Measurements from ENCODE around the gene TSC22D2.

Gene TSC22D2

GRCh38 chr3:150412561-150413231 lies 4.6 kb downstream of the TSC22D2 start:
- DNase-seq (ENCODE audit: low read depth in 2 of 2), result peak in 1 of 2 experiments; percentile 35

- no peak for DNase-seq (ENCODE audit: low read depth in 2 of 2)
These were observed 6.2 kb downstream of the TSC22D2 start for GRCh38 chr3:150414258-150414657.

GRCh38 chr3:150414959-150415358 lies 6.9 kb downstream of the TSC22D2 start:
- DNase-seq (ENCODE audit: low read depth in 2 of 2), result peak; percentile 65 to 66

- DNase-seq (ENCODE audit: low read depth in 2 of 2), result no peak
These were observed 11.2 kb downstream of the TSC22D2 start for GRCh38 chr3:150419076-150419868.

GRCh38 chr3:150419959-150420358 lies 11.9 kb downstream of the TSC22D2 start:
- DNase-seq (ENCODE audit: low read depth in 2 of 2), result no peak

GRCh38 chr3:150421256-150421655 lies 13.2 kb downstream of the TSC22D2 start:
- DNase-seq (ENCODE audit: low read depth in 2 of 2), result no peak

- no peak for DNase-seq (ENCODE audit: low read depth in 2 of 2)
These were observed 13.9 kb downstream of the TSC22D2 start for GRCh38 chr3:150421799-150422548.

GRCh38 chr3:150422907-150423306 lies 14.8 kb downstream of the TSC22D2 start:
- no peak for DNase-seq (ENCODE audit: low read depth in 2 of 2)

GRCh38 chr3:150423761-150424160 lies 15.7 kb downstream of the TSC22D2 start:
- no peak for DNase-seq (ENCODE audit: low read depth in 2 of 2)

GRCh38 chr3:150426292-150426691 lies 18.2 kb downstream of the TSC22D2 start:
- no peak for DNase-seq (ENCODE audit: low read depth in 2 of 2)

GRCh38 chr3:150428562-150428961 lies 20.5 kb downstream of the TSC22D2 start:
- no peak for DNase-seq (ENCODE audit: low read depth in 2 of 2)

GRCh38 chr3:150429767-150430671 lies 21.9 kb downstream of the TSC22D2 start:
- DNase-seq (ENCODE audit: low read depth in 2 of 2), result no peak

GRCh38 chr3:150433347-150433746 lies 25.2 kb downstream of the TSC22D2 start:
- DNase-seq (ENCODE audit: low read depth in 2 of 2), result no peak

GRCh38 chr3:150434234-150434633 lies 26.1 kb downstream of the TSC22D2 start:
- DNase-seq (ENCODE audit: low read depth in 2 of 2), result no peak

- DNase-seq (ENCODE audit: low read depth in 2 of 2), result no peak
These were observed 28.1 kb downstream of the TSC22D2 start for GRCh38 chr3:150436161-150436560.

GRCh38 chr3:150439657-150440056 lies 31.6 kb downstream of the TSC22D2 start:
- DNase-seq (ENCODE audit: low read depth in 2 of 2), result no peak

- DNase-seq (ENCODE audit: low read depth in 2 of 2), result no peak
These were observed 35.2 kb downstream of the TSC22D2 start for GRCh38 chr3:150443331-150443741.

GRCh38 chr3:150444371-150444770 lies 36.3 kb downstream of the TSC22D2 start:
- no peak for DNase-seq (ENCODE audit: low read depth in 2 of 2)

- DNase-seq (ENCODE audit: low read depth in 2 of 2), result no peak
These were observed 38.4 kb downstream of the TSC22D2 start for GRCh38 chr3:150446470-150446977.

- DNase-seq (ENCODE audit: low read depth in 2 of 2), result no peak
These were observed 39.0 kb downstream of the TSC22D2 start for GRCh38 chr3:150447084-150447483.

All from fibroblast of skin of left biceps (primary cell).